ENCODE measurements around the gene MUC6. TPM values are rescaled to one million over a fixed set of nuclear protein-coding genes. Genes with fewer than 3 reads are reported as not detected.

MUC6 gene
- total RNA-seq, 1 experiment from 2014 or later: not detected

- H4K5ac ChIP-seq (ENCODE audit: insufficient read length, low read depth, low read length): no peak overlapping the region
- no peaks in the 10 kb centered on the region for H3K4me1 ChIP-seq (ENCODE audit: insufficient read depth, low read length)
- no peak overlapping the region for H3T11ph ChIP-seq (ENCODE audit: low read length)
- no CpG with 5 or more reads among the region's 50 CpGs for WGBS (ENCODE audit: extremely low coverage, insufficient read length, low lambda C conversion rate)
- H3K9me3 ChIP-seq (ENCODE audit: control insufficient read depth, low read depth, low read length): no peaks in the 10 kb centered on the region
- H2BK15ac ChIP-seq (ENCODE audit: low read depth, low read length): no peak overlapping the region
- H3K27ac ChIP-seq (ENCODE audit: insufficient read length, low read depth, low read length): no peak overlapping the region
- TF ChIP-seq CTCF (conservative IDR thresholded peaks at IDR 0.05): no peak
- no peak overlapping the region for H2AK5ac ChIP-seq (ENCODE audit: insufficient read length, low read length)
- Mint-ChIP-seq H3K4me3 (no peak overlapping the region), H3K9me3 (no peaks in the 10 kb centered on the region), H3K27me3 (ENCODE audit: low read depth) (no peaks in the 10 kb centered on the region), H3K4me1 (peaks cover 0 to 1% of the 10 kb centered on the region in 2 experiments; a peak in 1 of 4 replicates), H3K27ac (no peak overlapping the region), H3K36me3 (ENCODE audit: insufficient read depth in 1 of 3, low read depth in 3 of 3) (no peaks in the 10 kb centered on the region; a peak in 1 of 7 replicates)
- H4K8ac ChIP-seq (replicated peaks; ENCODE audit: insufficient read length, low read depth, low read length): no peak overlapping the region
- H3K56ac ChIP-seq (ENCODE audit: insufficient read length, low read depth, low read length): no peak overlapping the region
- no peak overlapping the region for H3K23ac ChIP-seq (ENCODE audit: insufficient read length, low read depth, low read length)
- no peaks in the 10 kb centered on the region for H3K23me2 ChIP-seq (ENCODE audit: insufficient read length, low read depth, low read length, poor library complexity, severe bottlenecking)
- no peaks in the 10 kb centered on the region for H4K20me1 ChIP-seq (ENCODE audit: control insufficient read depth, insufficient read depth, insufficient read length)
- H3K4ac ChIP-seq (ENCODE audit: low read depth, low read length): no peak overlapping the region
- H2BK120ac ChIP-seq (ENCODE audit: low read depth, low read length, poor library complexity, severe bottlenecking): no peak overlapping the region
- H3K79me2 ChIP-seq (ENCODE audit: insufficient read depth, low read length): no peaks in the 10 kb centered on the region
- H3K14ac ChIP-seq (ENCODE audit: insufficient read depth, low read length): no peak overlapping the region
- H4K91ac ChIP-seq (ENCODE audit: insufficient read length, low read depth, low read length): no peak overlapping the region
- no peak overlapping the region for H2BK12ac ChIP-seq (ENCODE audit: insufficient read length, low read depth, low read length)
- no peaks in the 10 kb centered on the region for H3K79me1 ChIP-seq (ENCODE audit: insufficient read depth, low read depth, low read length, poor library complexity, severe bottlenecking)
- no peaks in the 10 kb centered on the region for H3K27me3 ChIP-seq (ENCODE audit: insufficient read depth, low read length)
- no peak overlapping the region for H2BK5ac ChIP-seq (ENCODE audit: insufficient read length, low read length)
- H3K18ac ChIP-seq (ENCODE audit: insufficient read length, low read depth, low read length): no peak overlapping the region
- H3K9ac ChIP-seq (ENCODE audit: extremely low read depth, insufficient read length, low read length): no peak overlapping the region
- no peak overlapping the region for H3K4me2 ChIP-seq (ENCODE audit: insufficient read depth, insufficient read length, low read length)
- H2BK20ac ChIP-seq (ENCODE audit: low read depth, low read length, poor library complexity, severe bottlenecking): no peak overlapping the region
- DNase-seq: no peak
- no peak overlapping the region for H2AFZ ChIP-seq (ENCODE audit: low read length)
Measured at GRCh38 chr11:1023811-1024596, 12.5 kb downstream of the MUC6 start.

Data from H9 (cell line).